Esophagus muscularis mucosa (tissue), 3 donors: ENCODE data around the gene DDX39A.
"Not testable (repeated sequence)": the region's sequence is repeated elsewhere in the genome, so short reads cannot be mapped to it uniquely, and the experiment has no call there.

Experiments
- POLR2AphosphoS5 ChIP-seq, 2 donors: sonication (generic); formaldehyde crosslinking; IDR thresholded peaks; one replicate each; pipeline ENCODE4 v1.6.1; 2017; ENCODE audit warnings: antibody characterized with exemption in 2 of 2
- TF ChIP-seq, protein P1 (sequence below), 3 experiments: fragments of 200-600 bp in 2 of 3; fragments of 450-650 bp in 1 of 3; sonication (generic) in 2 of 3; IDR thresholded peaks; one replicate each; pipeline ENCODE4 v1.5.1; 2017 to 2019; ENCODE audit warnings: antibody characterized with exemption in 3 of 3, mild to moderate bottlenecking in 2 of 3, moderate library complexity in 1 of 3

GRCh38 chr19:14396730-14397129 lies 22.4 kb downstream of the DDX39A start:
- TF ChIP-seq POLR2AphosphoS5 (IDR thresholded peaks at IDR 0.05) = not testable (repeated sequence)
- TF ChIP-seq, protein P1, sequence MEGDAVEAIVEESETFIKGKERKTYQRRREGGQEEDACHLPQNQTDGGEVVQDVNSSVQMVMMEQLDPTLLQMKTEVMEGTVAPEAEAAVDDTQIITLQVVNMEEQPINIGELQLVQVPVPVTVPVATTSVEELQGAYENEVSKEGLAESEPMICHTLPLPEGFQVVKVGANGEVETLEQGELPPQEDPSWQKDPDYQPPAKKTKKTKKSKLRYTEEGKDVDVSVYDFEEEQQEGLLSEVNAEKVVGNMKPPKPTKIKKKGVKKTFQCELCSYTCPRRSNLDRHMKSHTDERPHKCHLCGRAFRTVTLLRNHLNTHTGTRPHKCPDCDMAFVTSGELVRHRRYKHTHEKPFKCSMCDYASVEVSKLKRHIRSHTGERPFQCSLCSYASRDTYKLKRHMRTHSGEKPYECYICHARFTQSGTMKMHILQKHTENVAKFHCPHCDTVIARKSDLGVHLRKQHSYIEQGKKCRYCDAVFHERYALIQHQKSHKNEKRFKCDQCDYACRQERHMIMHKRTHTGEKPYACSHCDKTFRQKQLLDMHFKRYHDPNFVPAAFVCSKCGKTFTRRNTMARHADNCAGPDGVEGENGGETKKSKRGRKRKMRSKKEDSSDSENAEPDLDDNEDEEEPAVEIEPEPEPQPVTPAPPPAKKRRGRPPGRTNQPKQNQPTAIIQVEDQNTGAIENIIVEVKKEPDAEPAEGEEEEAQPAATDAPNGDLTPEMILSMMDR (IDR thresholded peaks at IDR 0.05) = not testable (repeated sequence)
